ENCODE measurements around the gene ADAMTS17.

ADAMTS17 gene

DNA sequence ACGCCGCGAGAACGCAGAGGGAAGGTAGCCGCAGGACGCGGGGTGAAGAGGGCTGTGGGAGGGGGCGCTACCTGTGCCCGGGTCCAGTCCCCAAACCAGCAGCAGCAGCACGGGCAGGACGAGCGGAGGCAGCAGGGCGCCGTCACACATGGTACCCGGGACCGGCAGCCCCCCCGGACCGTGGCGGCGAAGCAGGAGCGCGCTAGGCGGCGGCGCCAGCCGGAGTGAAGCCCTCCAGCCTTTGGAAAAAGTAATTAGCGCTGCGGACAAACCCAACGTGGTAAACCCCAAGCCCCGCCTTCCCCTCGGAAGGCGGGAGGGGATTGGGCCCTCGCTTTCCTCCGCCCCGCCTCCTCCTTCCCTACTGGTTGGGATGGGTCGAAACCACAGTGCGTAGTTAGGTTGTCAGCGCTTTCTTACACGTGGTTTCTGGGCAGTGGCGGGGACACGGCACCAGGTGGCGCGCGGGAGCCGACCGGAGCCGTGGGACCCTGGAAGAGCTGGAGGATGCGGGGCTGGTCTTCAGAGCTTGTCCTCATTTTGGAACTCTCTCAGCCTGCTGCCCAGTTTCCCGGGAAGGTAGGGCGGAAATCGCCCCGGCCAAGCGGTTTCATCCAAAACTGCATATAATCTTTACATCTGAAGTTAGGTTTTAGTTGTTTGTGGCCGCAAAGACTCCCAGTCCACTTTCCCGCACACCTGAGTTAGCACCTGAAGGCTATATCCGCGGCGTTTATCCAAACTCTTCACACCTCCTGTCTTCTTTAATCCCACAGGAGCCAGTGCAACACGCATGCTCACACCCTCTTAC lies at the start of gene ADAMTS17:
Gene ADAMTS17 (minus strand): TSS at position 226 of the 811 bp plus-strand sequence. CDS start 76 bp downstream, at position 150.
- DNase-seq (ENCODE audit: low spot score), result peak; percentile 85

GRCh38 chr15:100385300-100386050 lies 43.7 kb upstream of the ADAMTS17 start:
- no peak for DNase-seq (ENCODE audit: low spot score)

DNA sequence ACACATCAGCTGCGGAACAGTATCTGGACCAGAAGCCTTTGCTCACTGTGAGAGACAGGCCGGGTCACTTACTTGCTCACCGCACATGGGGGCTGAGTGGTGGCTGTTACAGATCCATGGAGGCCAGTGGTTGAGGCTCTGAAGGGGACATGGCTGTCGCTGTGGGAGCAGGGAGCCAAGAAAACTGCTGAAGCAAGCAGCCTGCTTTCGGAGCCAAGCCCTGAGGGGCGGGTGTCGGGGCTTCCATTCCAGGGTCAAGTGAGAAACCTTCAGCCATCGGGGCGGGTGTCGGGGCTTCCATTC lies 42.3 kb upstream of the ADAMTS17 start:
- DNase-seq (ENCODE audit: low spot score), result no peak

DNA sequence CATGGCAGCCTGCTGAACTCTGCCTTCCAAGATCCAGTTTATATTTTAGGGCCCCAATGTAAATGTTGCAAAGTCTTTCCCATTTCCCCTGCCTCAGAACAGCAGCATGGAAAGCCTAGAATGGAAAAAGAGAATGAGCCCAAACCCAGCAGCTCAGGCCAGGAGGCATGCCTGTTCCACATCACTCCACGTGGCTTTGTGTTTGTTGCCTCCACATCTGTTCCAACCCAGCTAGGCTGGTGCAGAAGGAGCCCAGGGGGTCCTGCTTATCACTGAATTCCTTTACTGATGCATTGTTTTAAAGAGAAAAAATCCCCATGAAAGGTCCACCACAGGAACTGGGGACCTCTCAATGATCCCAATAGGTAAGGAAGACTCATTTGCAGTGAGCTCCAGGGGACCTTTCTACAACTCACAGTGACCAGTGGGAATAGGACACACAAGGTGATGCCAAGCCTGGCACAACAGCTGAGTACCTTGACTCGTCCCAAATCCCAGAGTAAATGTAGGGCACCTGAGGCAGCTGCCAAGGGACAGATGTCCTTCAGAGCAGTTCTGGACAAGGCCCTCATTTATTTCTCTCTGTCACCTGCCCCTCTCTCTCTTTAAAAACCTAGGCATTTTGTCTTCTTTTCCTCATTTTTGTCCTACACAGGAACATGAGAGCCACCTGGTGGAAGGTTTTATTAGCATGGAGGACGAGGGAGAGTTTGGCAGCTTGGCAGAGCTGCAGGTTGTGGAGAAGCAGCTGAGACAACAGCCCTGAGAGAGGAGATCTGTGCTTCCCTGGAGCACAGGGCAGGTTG lies 41.7 kb upstream of the ADAMTS17 start:
- DNase-seq (ENCODE audit: low spot score), result no peak

DNA sequence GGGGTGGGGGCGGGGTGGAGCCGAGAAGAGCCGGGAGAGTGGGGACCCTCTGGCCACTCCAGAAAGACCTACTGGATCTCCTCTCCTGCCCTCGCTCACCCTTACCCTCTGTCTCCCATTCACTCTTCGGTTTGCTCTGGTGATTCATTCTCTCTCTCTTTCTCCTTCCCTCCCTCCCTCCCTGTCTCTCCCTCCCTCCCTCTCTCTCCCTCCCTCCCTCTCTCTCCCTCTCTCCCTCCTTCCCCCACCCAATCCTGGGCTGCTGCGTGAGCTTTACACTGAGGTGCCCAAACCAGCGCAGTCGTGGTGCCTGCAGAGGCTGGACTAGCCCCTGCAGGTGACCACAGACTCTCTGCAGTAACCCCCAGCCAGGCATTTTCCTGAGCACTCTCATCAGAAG lies 32.2 kb upstream of the ADAMTS17 start:
- no peak for DNase-seq (ENCODE audit: low spot score)

DNA sequence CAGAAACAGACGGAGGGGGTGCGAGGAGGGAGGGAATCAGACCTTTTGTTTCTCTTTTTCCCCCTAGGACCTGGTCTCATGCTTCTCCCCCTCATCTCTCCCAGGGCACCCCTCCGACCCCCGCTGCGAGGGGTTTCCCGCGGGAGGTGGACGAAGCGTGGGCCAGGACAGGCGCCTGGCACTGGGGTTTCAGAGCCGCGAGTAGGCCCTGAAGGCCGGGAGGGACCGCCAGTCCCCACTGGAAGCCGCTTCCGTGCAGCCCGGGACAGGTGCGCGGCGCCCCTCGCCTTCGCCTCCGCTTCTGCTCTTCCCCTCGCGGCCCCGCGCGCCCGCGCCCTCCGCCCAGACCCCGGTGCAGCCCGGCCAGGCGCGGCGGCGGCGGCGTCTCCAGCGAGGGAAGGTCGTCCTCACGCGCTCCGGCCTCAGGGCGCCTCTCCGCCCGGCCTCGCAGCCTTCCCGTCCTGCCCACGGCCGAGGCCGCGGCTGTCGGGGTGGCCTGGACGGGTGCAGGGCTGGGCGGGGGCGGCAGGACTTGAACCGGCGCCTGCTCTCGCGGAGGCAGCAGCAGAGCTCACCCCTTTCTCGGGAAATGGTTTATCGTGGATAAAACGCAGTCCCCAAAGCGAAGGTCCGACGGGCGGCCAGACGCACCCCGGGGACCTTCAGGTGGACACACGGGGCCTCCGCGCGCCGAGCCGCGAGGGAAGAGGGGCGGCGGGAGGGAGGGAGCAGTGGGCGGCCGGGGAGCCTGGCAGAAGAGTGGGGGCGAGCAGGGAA lies 31.5 kb upstream of the ADAMTS17 start:
- DNase-seq (ENCODE audit: low spot score), result no peak

DNA sequence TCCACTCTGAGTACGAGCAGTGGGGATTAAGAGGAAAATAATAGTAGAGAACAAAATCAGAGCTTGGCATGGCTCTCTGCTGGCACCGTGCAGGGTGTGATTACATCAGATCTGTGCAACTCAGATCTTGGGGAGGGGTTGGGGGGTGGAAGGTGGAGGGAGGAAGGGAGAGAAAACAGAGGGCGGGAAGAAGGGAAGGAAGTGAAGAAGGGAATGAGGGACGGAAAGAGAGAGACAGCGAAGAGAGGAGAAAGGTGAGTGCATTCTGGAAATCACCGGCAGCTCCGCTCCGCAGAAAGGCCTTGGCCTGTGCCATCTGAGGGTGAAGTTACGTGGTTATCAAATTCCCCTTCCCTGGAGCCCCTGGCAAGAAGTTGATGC lies 31.0 kb upstream of the ADAMTS17 start:
- DNase-seq (ENCODE audit: low spot score), result no peak

DNA sequence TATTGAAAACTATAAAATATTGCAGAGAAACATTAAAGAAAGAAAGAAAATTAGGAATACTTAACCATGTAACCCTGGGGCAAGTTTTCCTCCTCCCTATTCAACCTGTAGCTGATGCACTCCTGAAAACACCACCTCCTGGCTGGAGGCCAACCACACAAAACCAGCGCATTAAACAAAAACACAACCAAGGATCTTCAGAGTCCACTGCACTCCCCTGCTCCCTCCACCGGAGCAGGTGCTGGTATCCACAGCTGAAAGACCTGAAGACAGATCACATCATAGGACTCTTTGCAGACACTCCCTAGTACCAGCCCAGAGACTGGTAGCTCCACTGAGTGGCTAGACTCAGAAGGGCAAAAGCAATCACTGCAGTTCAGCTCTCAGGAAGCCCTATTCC lies 13.6 kb upstream of the ADAMTS17 start:
- DNase-seq (ENCODE audit: low spot score), result no peak

DNA sequence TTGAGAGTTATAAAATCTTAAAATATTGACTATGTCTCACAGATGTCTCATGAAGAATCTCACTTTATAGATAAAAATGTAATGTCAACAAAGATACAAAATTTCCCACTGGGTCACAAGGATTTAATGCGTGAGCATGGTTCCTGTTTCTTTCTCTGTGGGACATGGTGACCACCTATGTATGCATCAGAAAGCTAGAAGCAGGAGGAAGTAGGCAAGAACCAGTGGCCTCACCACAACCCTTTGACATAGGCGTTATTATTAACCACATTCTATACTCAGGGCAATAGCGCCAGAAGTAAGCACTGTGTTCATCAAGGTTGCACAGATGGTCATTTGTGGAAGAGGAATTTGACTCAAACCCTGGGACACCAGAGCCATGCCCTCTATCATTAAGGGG lies 11.7 kb upstream of the ADAMTS17 start:
- no peak for DNase-seq (ENCODE audit: low spot score)

- no peak for DNase-seq (ENCODE audit: low spot score)
Measured at GRCh38 chr15:100350434-100351226, 8.9 kb upstream of the ADAMTS17 start.

DNA sequence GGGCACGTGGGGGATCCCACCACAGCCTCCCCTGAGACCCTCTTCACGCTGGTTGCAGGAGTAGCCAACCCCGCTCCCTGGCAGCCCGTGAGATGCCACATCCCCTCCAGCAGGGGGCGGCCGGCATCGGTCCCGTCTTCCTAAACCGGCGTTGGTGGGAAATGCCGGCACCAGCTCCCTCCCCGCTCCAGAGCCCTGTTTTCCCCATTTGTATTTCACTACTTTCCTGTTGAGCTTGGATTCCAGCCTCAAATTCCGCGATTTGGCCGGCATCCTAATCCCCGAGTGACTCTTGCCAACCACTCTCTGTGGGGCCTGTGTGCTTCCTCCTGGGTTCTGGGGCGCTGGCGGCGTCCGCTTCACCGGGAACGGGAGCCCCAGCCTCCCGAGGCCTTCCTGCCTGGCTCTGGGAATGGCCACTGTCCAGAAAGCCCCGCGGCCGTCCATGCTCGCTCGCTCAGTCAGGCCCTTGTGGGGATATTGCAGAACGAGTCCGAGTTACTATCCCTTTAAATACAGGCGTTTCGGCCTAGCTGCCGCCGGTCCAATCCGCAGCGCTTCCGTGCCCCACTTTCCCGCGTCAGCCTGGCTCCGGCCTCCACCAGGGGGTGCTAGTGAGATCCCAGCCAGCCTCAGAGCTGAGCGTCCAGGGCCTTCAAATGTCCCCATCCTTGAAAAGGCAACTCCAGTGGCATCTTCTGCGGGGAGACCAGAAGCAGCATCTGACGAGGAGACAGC lies 8.1 kb upstream of the ADAMTS17 start:
- peak; percentile 93 for DNase-seq (ENCODE audit: low spot score)

GRCh38 chr15:100349321-100349695 lies 7.5 kb upstream of the ADAMTS17 start:
- DNase-seq (ENCODE audit: low spot score), result no peak

- no peak for DNase-seq (ENCODE audit: low spot score)
Measured at GRCh38 chr15:100348578-100348977, 6.8 kb upstream of the ADAMTS17 start.

- DNase-seq (ENCODE audit: low spot score), result no peak
Measured at GRCh38 chr15:100346866-100347512, 5.2 kb upstream of the ADAMTS17 start.

DNA sequence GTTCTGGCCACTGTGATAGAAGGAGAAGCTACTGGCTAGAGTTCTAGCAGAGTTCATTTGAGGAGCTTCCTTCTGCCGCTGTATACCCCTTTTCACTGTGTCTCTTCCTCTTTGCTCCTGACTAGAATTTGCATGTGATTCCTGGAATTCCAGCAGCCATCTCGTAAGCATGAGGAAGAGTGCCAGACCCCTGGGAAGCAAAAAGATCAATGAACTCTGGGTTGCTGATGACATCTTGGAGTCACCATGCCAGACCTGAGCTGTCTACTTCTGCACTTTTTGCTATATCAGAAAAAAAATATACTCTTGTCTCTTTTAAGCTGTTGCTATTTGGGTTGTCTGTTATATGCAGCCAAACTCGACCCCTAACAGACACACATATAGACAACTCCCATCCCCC lies 3.7 kb upstream of the ADAMTS17 start:
- DNase-seq (ENCODE audit: low spot score), result no peak

- DNase-seq (ENCODE audit: low spot score), result no peak
Measured at GRCh38 chr15:100343251-100343650, 1.5 kb upstream of the ADAMTS17 start.

- DNase-seq (ENCODE audit: low spot score), result no peak
Measured at GRCh38 chr15:100341239-100341749, 481 bp downstream of the ADAMTS17 start.

GRCh38 chr15:100340721-100341238 lies 995 bp downstream of the ADAMTS17 start:
- DNase-seq (ENCODE audit: low spot score), result no peak

- DNase-seq (ENCODE audit: low spot score), result no peak
Measured at GRCh38 chr15:100339999-100340398, 1.8 kb downstream of the ADAMTS17 start.

All from AG08395 (cell line).